WTC11 (cell line): ENCODE measurements around the gene PIGN. TPM values are rescaled to one million over a fixed set of nuclear protein-coding genes. Genes with fewer than 3 reads are reported as not detected.

Experiments
- ATAC-seq: fragments of 200-7000 bp; cut with Tn5 transposase; 2 replicates; pipeline ENCODE4 v1.10.0; 2021; ENCODE audit warnings: mild to moderate bottlenecking, moderate library complexity
- CTCF ChIA-PET: fragments of 300-600 bp; sonication (Branson Sonifier 250); formaldehyde crosslinking; loops from one replicate; lab custom pipeline; 2021; ENCODE audit warnings: antibody characterized with exemption; lab: Charles Lee
- POLR2A ChIA-PET: fragments of 350-600 bp; sonication (Branson Sonifier 250); formaldehyde crosslinking; loops from one replicate; lab custom pipeline; 2021; ENCODE audit warnings: antibody characterized with exemption; lab: Charles Lee
- DNase-seq: peaks from one replicate; pipeline ENCODE4 v3.0.0; 2021; ENCODE audit warnings: low spot score
- H3K27ac Mint-ChIP-seq: 2 replicates; pipeline ENCODE4 v1.8.0; 2021; ENCODE audit warnings: mixed read lengths
- H3K27me3 Mint-ChIP-seq: 2 replicates; pipeline ENCODE4 v1.8.0; 2021; ENCODE audit warnings: low read depth, mild to moderate bottlenecking, moderate library complexity, mixed read lengths
- H3K36me3 Mint-ChIP-seq: 2 replicates; pipeline ENCODE4 v1.8.0; 2021; ENCODE audit warnings: mixed read lengths
- H3K4me1 Mint-ChIP-seq: 2 replicates; pipeline ENCODE4 v1.8.0; 2022; ENCODE audit warnings: mixed read lengths
- H3K4me3 Mint-ChIP-seq: 2 replicates; pipeline ENCODE4 v1.8.0; 2021; ENCODE audit warnings: mild to moderate bottlenecking, moderate library complexity, mixed read lengths
- H3K9me3 Mint-ChIP-seq: 2 replicates; pipeline ENCODE4 v1.8.0; 2021; ENCODE audit warnings: mixed read lengths
- AFF4 ChIP-seq: sonication (generic); formaldehyde crosslinking; IDR thresholded peaks from 2 replicates; pipeline ENCODE4 v1.8.1; 2023; ENCODE audit warnings: mild to moderate bottlenecking, missing genetic modification reagents, borderline replicate concordance
- CREB1 ChIP-seq: sonication (generic); formaldehyde crosslinking; IDR thresholded peaks from 2 replicates; pipeline ENCODE4 v1.8.0; 2023; ENCODE audit warnings: mild to moderate bottlenecking, missing genetic modification reagents
- CTCF ChIP-seq: fragments of 200-600 bp; IDR thresholded peaks from 2 replicates; pipeline ENCODE4 v1.8.0; 2022; ENCODE audit warnings: antibody characterized with exemption
- E2F4 ChIP-seq: sonication (generic); formaldehyde crosslinking; IDR thresholded peaks from 2 replicates; pipeline ENCODE4 v1.8.1; 2022; ENCODE audit warnings: low read depth, mild to moderate bottlenecking, moderate library complexity, missing genetic modification reagents, borderline replicate concordance
- GTF2I ChIP-seq: fragments of 250-450 bp; sonication (Bioruptor Pico); conservative IDR thresholded peaks from 2 replicates; pipeline ENCODE4 v1.4.0; 2021; ENCODE audit warnings: mild to moderate bottlenecking
- KAT7 ChIP-seq: sonication (generic); formaldehyde crosslinking; IDR thresholded peaks from 2 replicates; pipeline ENCODE4 v1.8.1; 2023; ENCODE audit warnings: missing genetic modification reagents, mild to moderate bottlenecking, borderline replicate concordance
- NR2C2 ChIP-seq: sonication (generic); formaldehyde crosslinking; IDR thresholded peaks from 2 replicates; pipeline ENCODE4 v1.8.0; 2022; ENCODE audit warnings: mild to moderate bottlenecking, missing genetic modification reagents
- SMAD4 ChIP-seq: sonication (generic); formaldehyde crosslinking; IDR thresholded peaks from 2 replicates; pipeline ENCODE4 v1.8.0; 2022; ENCODE audit warnings: mild to moderate bottlenecking, missing genetic modification reagents
- SOX15 ChIP-seq: fragments of 250-450 bp; sonication (Bioruptor Pico); IDR thresholded peaks from 2 replicates; pipeline ENCODE4 v1.9.0; 2021; ENCODE audit warnings: mild to moderate bottlenecking
- TCF7 ChIP-seq: sonication (generic); formaldehyde crosslinking; IDR thresholded peaks from 2 replicates; pipeline ENCODE4 v1.8.0; 2022; ENCODE audit warnings: mild to moderate bottlenecking, low read depth, missing genetic modification reagents, moderate library complexity
- TEAD1 ChIP-seq: sonication (generic); formaldehyde crosslinking; IDR thresholded peaks from 2 replicates; pipeline ENCODE4 v1.8.0; 2022; ENCODE audit warnings: mild to moderate bottlenecking, missing genetic modification reagents
- ZNF219 ChIP-seq: sonication (generic); formaldehyde crosslinking; IDR thresholded peaks from 2 replicates; pipeline ENCODE4 v1.8.0; 2023; ENCODE audit warnings: missing genetic modification reagents, mild to moderate bottlenecking, borderline replicate concordance
- ZNF263 ChIP-seq: sonication (generic); formaldehyde crosslinking; IDR thresholded peaks from 2 replicates; pipeline ENCODE4 v1.8.1; 2022; ENCODE audit warnings: low read depth, mild to moderate bottlenecking, moderate library complexity, missing genetic modification reagents
- ZNF671 ChIP-seq: fragments of 250-450 bp; sonication (Bioruptor Pico); IDR thresholded peaks from 2 replicates; pipeline ENCODE4 v1.8.0; 2021; ENCODE audit warnings: mild to moderate bottlenecking
- total RNA-seq: library from RNA; stranded (reverse); gene quantifications from 3 replicates; pipeline ENCODE4 v1.2.3, GENCODE V29; 2021
- TF ChIP-seq, protein P1 (sequence below): sonication (generic); formaldehyde crosslinking; IDR thresholded peaks from 2 replicates; pipeline ENCODE4 v1.8.1; 2022; ENCODE audit warnings: low read depth, missing genetic modification reagents, borderline replicate concordance
- TF ChIP-seq, protein P2 (sequence below): fragments of 250-450 bp; sonication (Bioruptor Pico); IDR thresholded peaks from 2 replicates; pipeline ENCODE4 v1.8.0; 2021; ENCODE audit warnings: mild to moderate bottlenecking
- TF ChIP-seq, protein P3 (sequence below): sonication (generic); formaldehyde crosslinking; IDR thresholded peaks from 2 replicates; pipeline ENCODE4 v1.8.1; 2023; ENCODE audit warnings: mild to moderate bottlenecking, missing genetic modification reagents, moderate library complexity
- TF ChIP-seq, protein P4 (sequence below): sonication (generic); formaldehyde crosslinking; IDR thresholded peaks from 2 replicates; pipeline ENCODE4 v1.8.1; 2022; ENCODE audit warnings: missing genetic modification reagents, borderline replicate concordance

The PIGN gene
- total RNA-seq, 1 experiment from 2014 or later = 23.4 TPM

DNA sequence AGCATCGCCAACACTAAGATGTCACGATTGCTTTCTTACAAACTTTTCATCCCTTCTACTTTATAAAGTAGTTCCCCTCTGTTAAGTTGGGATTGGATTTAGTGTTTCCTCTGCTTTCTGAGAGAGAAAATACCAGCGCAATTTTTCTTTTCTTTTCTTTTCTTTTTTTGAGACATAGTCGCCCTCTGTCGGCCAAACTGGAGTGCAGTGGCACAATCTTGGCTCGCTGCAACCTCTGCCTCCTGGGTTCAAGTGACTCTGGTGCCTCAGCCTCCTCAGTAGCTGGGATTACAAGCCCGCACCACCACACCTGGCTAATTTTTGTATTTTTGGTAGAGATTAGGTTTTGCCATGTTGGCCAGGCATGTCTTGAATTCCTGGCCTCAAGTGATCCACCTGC lies 9.2 kb upstream of the PIGN start:
- Mint-ChIP-seq H3K36me3 (peaks cover 9% of the 10 kb centered on the region; the same call in 1 of the 2 replicates), H3K4me3 (no peak overlapping the region), H3K9me3 (peaks cover 5% of the 10 kb centered on the region), H3K27me3 (no peaks in the 10 kb centered on the region), H3K4me1 (peaks cover 8% of the 10 kb centered on the region), H3K27ac (no peak overlapping the region)
- ATAC-seq (no peak), DNase-seq (peak; percentile 23)
- ChIA-PET POLR2A (no interaction called here), CTCF (interaction anchor here (1.3 to 2.0 kb wide), 3 partner anchors 9 kb away, joined by 3 to 5 read pairs (median 5); partner anchors contain the start of genes PIGN and RELCH)
- TF ChIP-seq ZNF671 (CRISPR knock-in tag) (no peak), CREB1 (CRISPR knock-in tag) (no peak), TCF7 (CRISPR knock-in tag) (no peak), CTCF (peak; percentile 60), AFF4 (CRISPR knock-in tag) (no peak), GTF2I (0 out of 2 replicates have a peak, but pooled peaks have one; percentile 35), ZNF219 (CRISPR knock-in tag) (no peak), NR2C2 (CRISPR knock-in tag) (no peak), ZNF263 (CRISPR knock-in tag) (no peak)
- TF ChIP-seq, protein P1, sequence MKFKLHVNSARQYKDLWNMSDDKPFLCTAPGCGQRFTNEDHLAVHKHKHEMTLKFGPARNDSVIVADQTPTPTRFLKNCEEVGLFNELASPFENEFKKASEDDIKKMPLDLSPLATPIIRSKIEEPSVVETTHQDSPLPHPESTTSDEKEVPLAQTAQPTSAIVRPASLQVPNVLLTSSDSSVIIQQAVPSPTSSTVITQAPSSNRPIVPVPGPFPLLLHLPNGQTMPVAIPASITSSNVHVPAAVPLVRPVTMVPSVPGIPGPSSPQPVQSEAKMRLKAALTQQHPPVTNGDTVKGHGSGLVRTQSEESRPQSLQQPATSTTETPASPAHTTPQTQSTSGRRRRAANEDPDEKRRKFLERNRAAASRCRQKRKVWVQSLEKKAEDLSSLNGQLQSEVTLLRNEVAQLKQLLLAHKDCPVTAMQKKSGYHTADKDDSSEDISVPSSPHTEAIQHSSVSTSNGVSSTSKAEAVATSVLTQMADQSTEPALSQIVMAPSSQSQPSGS = no peak

GRCh38 chr18:62189208-62189607 lies 2.4 kb upstream of the PIGN start:
- Mint-ChIP-seq H3K27ac (no peak overlapping the region; the same call in 1 of the 2 replicates), H3K4me3 (peak overlapping the region; percentile 100), H3K9me3 (peaks cover 5% of the 10 kb centered on the region), H3K36me3 (peaks cover 13% of the 10 kb centered on the region; the same call in 1 of the 2 replicates), H3K27me3 (no peaks in the 10 kb centered on the region), H3K4me1 (peaks cover 38% of the 10 kb centered on the region)
- ATAC-seq = no peak
- ChIA-PET POLR2A (interaction anchor here (0.9 kb wide), 1 partner anchor 25 kb away, joined by 4 read pairs; no protein-coding TSS in a partner anchor), CTCF (interaction anchor here (0.6 kb wide), 1 partner anchor 793 kb away, joined by 3 read pairs; no protein-coding TSS in a partner anchor)
- DNase-seq = no peak
- TF ChIP-seq, protein P2, sequence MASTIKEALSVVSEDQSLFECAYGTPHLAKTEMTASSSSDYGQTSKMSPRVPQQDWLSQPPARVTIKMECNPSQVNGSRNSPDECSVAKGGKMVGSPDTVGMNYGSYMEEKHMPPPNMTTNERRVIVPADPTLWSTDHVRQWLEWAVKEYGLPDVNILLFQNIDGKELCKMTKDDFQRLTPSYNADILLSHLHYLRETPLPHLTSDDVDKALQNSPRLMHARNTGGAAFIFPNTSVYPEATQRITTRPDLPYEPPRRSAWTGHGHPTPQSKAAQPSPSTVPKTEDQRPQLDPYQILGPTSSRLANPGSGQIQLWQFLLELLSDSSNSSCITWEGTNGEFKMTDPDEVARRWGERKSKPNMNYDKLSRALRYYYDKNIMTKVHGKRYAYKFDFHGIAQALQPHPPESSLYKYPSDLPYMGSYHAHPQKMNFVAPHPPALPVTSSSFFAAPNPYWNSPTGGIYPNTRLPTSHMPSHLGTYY (CRISPR knock-in tag) = no peak
- TF ChIP-seq SMAD4 (CRISPR knock-in tag) (no peak), TEAD1 (CRISPR knock-in tag) (no peak), CREB1 (CRISPR knock-in tag) (no peak), SOX15 (CRISPR knock-in tag) (no peak), E2F4 (CRISPR knock-in tag) (no peak), KAT7 (CRISPR knock-in tag) (no peak)
- TF ChIP-seq, protein P3, sequence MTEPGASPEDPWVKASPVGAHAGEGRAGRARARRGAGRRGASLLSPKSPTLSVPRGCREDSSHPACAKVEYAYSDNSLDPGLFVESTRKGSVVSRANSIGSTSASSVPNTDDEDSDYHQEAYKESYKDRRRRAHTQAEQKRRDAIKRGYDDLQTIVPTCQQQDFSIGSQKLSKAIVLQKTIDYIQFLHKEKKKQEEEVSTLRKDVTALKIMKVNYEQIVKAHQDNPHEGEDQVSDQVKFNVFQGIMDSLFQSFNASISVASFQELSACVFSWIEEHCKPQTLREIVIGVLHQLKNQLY (CRISPR knock-in tag) = no peak
- TF ChIP-seq, protein P4, sequence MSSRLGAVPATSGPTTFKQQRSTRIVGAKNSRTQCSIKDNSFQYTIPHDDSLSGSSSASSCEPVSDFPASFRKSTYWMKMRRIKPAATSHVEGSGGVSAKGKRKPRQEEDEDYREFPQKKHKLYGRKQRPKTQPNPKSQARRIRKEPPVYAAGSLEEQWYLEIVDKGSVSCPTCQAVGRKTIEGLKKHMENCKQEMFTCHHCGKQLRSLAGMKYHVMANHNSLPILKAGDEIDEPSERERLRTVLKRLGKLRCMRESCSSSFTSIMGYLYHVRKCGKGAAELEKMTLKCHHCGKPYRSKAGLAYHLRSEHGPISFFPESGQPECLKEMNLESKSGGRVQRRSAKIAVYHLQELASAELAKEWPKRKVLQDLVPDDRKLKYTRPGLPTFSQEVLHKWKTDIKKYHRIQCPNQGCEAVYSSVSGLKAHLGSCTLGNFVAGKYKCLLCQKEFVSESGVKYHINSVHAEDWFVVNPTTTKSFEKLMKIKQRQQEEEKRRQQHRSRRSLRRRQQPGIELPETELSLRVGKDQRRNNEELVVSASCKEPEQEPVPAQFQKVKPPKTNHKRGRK (CRISPR knock-in tag) = no peak
